ENCODE data around the gene ZNF805.
"Not testable (repeated sequence)": the region's sequence is repeated elsewhere in the genome, so short reads cannot be mapped to it uniquely, and the experiment has no call there.

The ZNF805 gene

GRCh38 chr19:57240311-57241090, at the start of gene ZNF805:
TSS of gene ZNF805 (plus strand) at chr19:57240632. CDS start at chr19:57240892, 260 bp downstream.
- peak; percentile 87 to 93 (median 92) for DNase-seq (ENCODE audit: low read depth in 3 of 3)

GRCh38 chr19:57191141-57192076, 49.0 kb upstream of the ZNF805 start, which contains the start of gene ZNF264:
TSS of gene ZNF264 (plus strand) at chr19:57191500. CDS start at chr19:57191914, 414 bp downstream.
- DNase-seq (ENCODE audit: low read depth in 3 of 3) = peak; percentile 73 to 86 (median 75)

GRCh38 chr19:57192077-57192420, 48.4 kb upstream of the ZNF805 start:
- no peak for DNase-seq (ENCODE audit: low read depth in 3 of 3)

GRCh38 chr19:57192993-57193392, 47.4 kb upstream of the ZNF805 start:
- DNase-seq (ENCODE audit: low read depth in 3 of 3) = no peak

- DNase-seq (ENCODE audit: low read depth in 3 of 3) = not testable (repeated sequence)
Measured at GRCh38 chr19:57197874-57198273, 42.6 kb upstream of the ZNF805 start.

- no peak for DNase-seq (ENCODE audit: low read depth in 3 of 3)
Measured at GRCh38 chr19:57202160-57202559, 38.3 kb upstream of the ZNF805 start.

- no peak for DNase-seq (ENCODE audit: low read depth in 3 of 3)
Measured at GRCh38 chr19:57210381-57210780, 30.1 kb upstream of the ZNF805 start.

GRCh38 chr19:57212109-57212508, 28.3 kb upstream of the ZNF805 start:
- no peak for DNase-seq (ENCODE audit: low read depth in 3 of 3)

- no peak for DNase-seq (ENCODE audit: low read depth in 3 of 3)
Measured at GRCh38 chr19:57227502-57227901, 12.9 kb upstream of the ZNF805 start.

GRCh38 chr19:57231686-57232085, 8.7 kb upstream of the ZNF805 start:
- no peak for DNase-seq (ENCODE audit: low read depth in 3 of 3)

GRCh38 chr19:57233207-57233606, 7.2 kb upstream of the ZNF805 start:
- no peak for DNase-seq (ENCODE audit: low read depth in 3 of 3)

- no peak for DNase-seq (ENCODE audit: low read depth in 3 of 3)
Measured at GRCh38 chr19:57239982-57240310, 486 bp upstream of the ZNF805 start.

- DNase-seq (ENCODE audit: low read depth in 3 of 3) = no peak
Measured at GRCh38 chr19:57241176-57241575, 744 bp downstream of the ZNF805 start.

- DNase-seq (ENCODE audit: low read depth in 3 of 3) = no peak
Measured at GRCh38 chr19:57242821-57243220, 2.4 kb downstream of the ZNF805 start.

GRCh38 chr19:57244513-57244912, 4.1 kb downstream of the ZNF805 start:
- DNase-seq (ENCODE audit: low read depth in 3 of 3) = no peak

GRCh38 chr19:57245066-57245465, 4.6 kb downstream of the ZNF805 start:
- DNase-seq (ENCODE audit: low read depth in 3 of 3) = no peak

GRCh38 chr19:57245959-57246358, 5.5 kb downstream of the ZNF805 start:
- no peak for DNase-seq (ENCODE audit: low read depth in 3 of 3)

GRCh38 chr19:57248646-57249045, 8.2 kb downstream of the ZNF805 start:
- no peak for DNase-seq (ENCODE audit: low read depth in 3 of 3)

- DNase-seq (ENCODE audit: low read depth in 3 of 3) = no peak
Measured at GRCh38 chr19:57249329-57249728, 8.9 kb downstream of the ZNF805 start.

- DNase-seq (ENCODE audit: low read depth in 3 of 3) = not testable (repeated sequence)
Measured at GRCh38 chr19:57253767-57254166, 13.3 kb downstream of the ZNF805 start.

- no peak for DNase-seq (ENCODE audit: low read depth in 3 of 3)
Measured at GRCh38 chr19:57262044-57262443, 21.6 kb downstream of the ZNF805 start.

GRCh38 chr19:57263244-57263741, 22.9 kb downstream of the ZNF805 start:
- no peak for DNase-seq (ENCODE audit: low read depth in 3 of 3)

GRCh38 chr19:57267291-57267690, 26.9 kb downstream of the ZNF805 start:
- DNase-seq (ENCODE audit: low read depth in 3 of 3) = no peak
